ENCODE measurements around the gene LEP.

The LEP gene

DNA sequence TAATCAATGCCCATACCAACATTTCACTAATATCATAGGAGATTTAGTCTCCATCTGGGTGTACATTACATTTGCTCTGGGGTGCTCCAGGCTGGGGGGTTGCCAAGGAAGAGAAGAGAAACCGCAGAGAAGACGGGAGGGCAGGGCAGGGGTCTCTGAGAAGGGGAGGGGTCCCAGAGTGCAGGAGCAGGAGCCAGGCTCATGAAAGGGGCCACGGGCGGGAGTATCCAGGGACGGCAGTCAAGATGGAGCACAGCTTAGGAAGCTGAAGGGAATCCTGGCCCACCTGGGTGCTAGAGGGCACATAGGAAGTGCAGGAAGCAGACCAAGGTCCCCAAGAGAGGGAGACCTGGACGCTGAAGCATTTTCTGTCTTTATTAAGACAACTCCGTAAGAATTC, 2.2 kb downstream of the LEP start:
- no peaks in the 10 kb centered on the region for H3K36me3 ChIP-seq (ENCODE audit: control insufficient read depth, insufficient read depth, low read length)
- H3K18ac ChIP-seq (ENCODE audit: low read length), result no peak overlapping the region
- no peak overlapping the region for H3K27ac ChIP-seq (ENCODE audit: low read depth, low read length)
- H3K9ac ChIP-seq (ENCODE audit: low read length), result no peak overlapping the region
- H3K23ac ChIP-seq (ENCODE audit: low read length), result no peak overlapping the region
- no peak overlapping the region for H4K5ac ChIP-seq (ENCODE audit: low read length)
- H3K27me3 ChIP-seq (ENCODE audit: insufficient read depth, low read length, poor library complexity), result no peaks in the 10 kb centered on the region
- H2BK120ac ChIP-seq (ENCODE audit: low read depth, low read length), result no peak overlapping the region
- H3K4me3 ChIP-seq (ENCODE audit: low read length), result no peak overlapping the region
- H2BK5ac ChIP-seq (ENCODE audit: low read length), result no peak overlapping the region
- H3K4me2 ChIP-seq (ENCODE audit: low read length), result no peak overlapping the region
- no peaks in the 10 kb centered on the region for H3K79me2 ChIP-seq (ENCODE audit: control insufficient read depth, insufficient read depth, low read length)
- H4K8ac ChIP-seq (ENCODE audit: low read depth, low read length), result no peak overlapping the region
- H3K4ac ChIP-seq (ENCODE audit: low read depth, low read length), result no peak overlapping the region
- WGBS (ENCODE audit: extremely low coverage, insufficient coverage, low lambda C conversion rate), result no CpG with 5 or more reads among the region's 7 CpGs
- no peaks in the 10 kb centered on the region for H3K79me1 ChIP-seq (ENCODE audit: low read length)
- no peak overlapping the region for H2BK15ac ChIP-seq (replicated peaks; ENCODE audit: low read depth)
- H3K56ac ChIP-seq (ENCODE audit: low read length), result no peak overlapping the region
- H2AK5ac ChIP-seq (ENCODE audit: low read length), result no peak overlapping the region
- H3K4me1 ChIP-seq (ENCODE audit: control insufficient read depth, low read depth, low read length), result no peaks in the 10 kb centered on the region
- no peak for DNase-seq

DNA sequence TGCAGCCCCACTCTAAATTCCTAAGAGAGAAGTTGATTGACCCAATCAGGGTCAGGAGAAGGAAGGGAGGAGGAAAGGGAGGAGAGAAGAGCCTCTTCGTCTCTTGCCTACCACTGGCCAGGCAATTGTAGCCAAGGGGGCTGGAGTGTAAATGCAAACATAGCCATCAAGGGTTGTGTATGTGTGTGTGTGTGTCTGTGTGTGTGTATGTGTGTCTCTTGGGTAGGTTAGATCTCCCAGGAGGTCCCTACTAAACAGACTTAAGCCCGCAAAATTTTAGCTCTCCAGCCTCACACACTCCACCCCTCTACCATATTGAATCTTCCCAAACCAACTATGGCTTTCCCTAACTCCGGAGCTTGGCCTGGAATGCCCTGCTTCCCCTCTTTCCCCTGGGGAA, 3.8 kb downstream of the LEP start:
- H3K4me1 ChIP-seq (ENCODE audit: control insufficient read depth, low read depth, low read length), result no peaks in the 10 kb centered on the region
- no peaks in the 10 kb centered on the region for H3K27me3 ChIP-seq (ENCODE audit: insufficient read depth, low read length, poor library complexity)
- H2BK15ac ChIP-seq (replicated peaks; ENCODE audit: low read depth), result no peak overlapping the region
- no peaks in the 10 kb centered on the region for H3K79me2 ChIP-seq (ENCODE audit: control insufficient read depth, insufficient read depth, low read length)
- H3K9ac ChIP-seq (ENCODE audit: low read length), result no peak overlapping the region
- no peak for DNase-seq
- no peak overlapping the region for H3K4ac ChIP-seq (ENCODE audit: low read depth, low read length)
- no peak overlapping the region for H3K56ac ChIP-seq (ENCODE audit: low read length)
- no peak overlapping the region for H2AK5ac ChIP-seq (ENCODE audit: low read length)
- no peak overlapping the region for H3K27ac ChIP-seq (ENCODE audit: low read depth, low read length)
- H3K4me3 ChIP-seq (ENCODE audit: low read length), result no peak overlapping the region
- H4K8ac ChIP-seq (ENCODE audit: low read depth, low read length), result no peak overlapping the region
- H3K18ac ChIP-seq (ENCODE audit: low read length), result no peak overlapping the region
- no peak overlapping the region for H4K5ac ChIP-seq (ENCODE audit: low read length)
- no peak overlapping the region for H3K23ac ChIP-seq (ENCODE audit: low read length)
- H3K79me1 ChIP-seq (ENCODE audit: low read length), result no peaks in the 10 kb centered on the region
- H3K4me2 ChIP-seq (ENCODE audit: low read length), result no peak overlapping the region
- no peak overlapping the region for H2BK120ac ChIP-seq (ENCODE audit: low read depth, low read length)
- no peaks in the 10 kb centered on the region for H3K36me3 ChIP-seq (ENCODE audit: control insufficient read depth, insufficient read depth, low read length)
- H2BK5ac ChIP-seq (ENCODE audit: low read length), result no peak overlapping the region
- no CpG with 5 or more reads among the region's 3 CpGs for WGBS (ENCODE audit: extremely low coverage, insufficient coverage, low lambda C conversion rate)

DNA sequence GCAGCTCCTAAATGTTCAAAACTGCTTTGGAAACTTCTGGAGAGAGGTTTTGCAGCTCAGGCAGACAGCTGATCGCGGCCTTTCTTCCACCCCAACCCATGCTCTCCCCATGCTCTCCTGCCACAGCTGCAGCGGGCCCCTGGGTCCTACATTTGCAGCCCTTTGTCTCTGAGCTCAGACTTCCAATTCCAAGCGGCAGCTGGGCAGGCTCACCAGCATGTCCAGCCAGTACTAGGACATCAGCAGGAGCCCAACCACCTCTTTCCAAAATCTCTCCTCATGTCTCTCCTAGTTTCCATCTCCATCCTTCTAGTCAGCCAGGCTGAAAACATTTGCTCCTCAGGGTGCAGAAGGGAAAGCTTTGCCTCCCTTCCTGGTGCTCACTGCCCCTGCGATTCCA, 6.0 kb downstream of the LEP start:
- no CpG with 5 or more reads among the region's 5 CpGs for WGBS (ENCODE audit: extremely low coverage, insufficient coverage, low lambda C conversion rate)
- no peaks in the 10 kb centered on the region for H3K36me3 ChIP-seq (ENCODE audit: control insufficient read depth, insufficient read depth, low read length)
- H3K23ac ChIP-seq (ENCODE audit: low read length), result no peak overlapping the region
- no peak overlapping the region for H3K18ac ChIP-seq (ENCODE audit: low read length)
- no peak overlapping the region for H3K56ac ChIP-seq (ENCODE audit: low read length)
- no peak overlapping the region for H3K4me2 ChIP-seq (ENCODE audit: low read length)
- H3K79me2 ChIP-seq (ENCODE audit: control insufficient read depth, insufficient read depth, low read length), result no peaks in the 10 kb centered on the region
- no peak overlapping the region for H4K8ac ChIP-seq (ENCODE audit: low read depth, low read length)
- no peak overlapping the region for H3K4ac ChIP-seq (ENCODE audit: low read depth, low read length)
- H2BK15ac ChIP-seq (replicated peaks; ENCODE audit: low read depth), result no peak overlapping the region
- H4K5ac ChIP-seq (ENCODE audit: low read length), result no peak overlapping the region
- H3K4me1 ChIP-seq (ENCODE audit: control insufficient read depth, low read depth, low read length), result no peaks in the 10 kb centered on the region
- DNase-seq, result no peak
- no peak overlapping the region for H3K9ac ChIP-seq (ENCODE audit: low read length)
- H3K27ac ChIP-seq (ENCODE audit: low read depth, low read length), result no peak overlapping the region
- H3K4me3 ChIP-seq (ENCODE audit: low read length), result no peak overlapping the region
- H2BK120ac ChIP-seq (ENCODE audit: low read depth, low read length), result no peak overlapping the region
- H3K79me1 ChIP-seq (ENCODE audit: low read length), result no peaks in the 10 kb centered on the region
- no peaks in the 10 kb centered on the region for H3K27me3 ChIP-seq (ENCODE audit: insufficient read depth, low read length, poor library complexity)
- H2AK5ac ChIP-seq (ENCODE audit: low read length), result no peak overlapping the region
- H2BK5ac ChIP-seq (ENCODE audit: low read length), result no peak overlapping the region

DNA sequence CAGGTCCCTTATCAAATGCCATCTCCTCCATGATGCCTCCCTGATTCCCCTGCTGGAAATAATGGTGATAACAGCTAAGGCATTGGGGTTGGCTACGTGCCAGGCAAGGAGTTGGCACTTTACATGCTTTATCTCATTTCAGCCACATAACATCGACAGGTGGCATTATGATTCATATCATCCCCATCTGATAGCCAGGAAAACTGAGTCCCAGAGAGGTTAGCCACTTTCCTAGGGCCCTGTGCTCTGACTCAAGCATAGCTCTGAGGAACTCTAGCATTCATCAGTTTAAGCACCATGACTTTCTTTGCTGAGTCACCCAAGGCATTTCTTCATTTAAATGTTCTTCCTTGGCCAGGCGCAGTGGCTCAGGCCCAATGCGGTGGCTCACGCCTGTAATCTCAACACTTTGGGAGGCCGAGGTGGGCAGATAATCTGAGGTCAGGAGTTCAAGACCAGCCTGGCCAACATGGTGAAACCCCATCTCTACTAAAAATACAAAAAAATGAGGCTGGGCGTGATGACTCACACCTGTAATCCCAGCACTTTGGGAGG, 6.6 kb downstream of the LEP start:
- Histone ChIP-seq H3K79me1 (ENCODE audit: low read length) (no peaks in the 10 kb centered on the region), H3K4me2 (ENCODE audit: low read length) (no peak overlapping the region), H2BK15ac (replicated peaks; ENCODE audit: low read depth) (no peak overlapping the region), H3K27ac (ENCODE audit: low read depth, low read length) (no peak overlapping the region), H3K36me3 (ENCODE audit: control insufficient read depth, insufficient read depth, low read length) (no peaks in the 10 kb centered on the region), H4K8ac (ENCODE audit: low read depth, low read length) (no peak overlapping the region), H3K4me1 (ENCODE audit: control insufficient read depth, low read depth, low read length) (no peaks in the 10 kb centered on the region), H2AK5ac (ENCODE audit: low read length) (no peak overlapping the region), H2BK120ac (ENCODE audit: low read depth, low read length) (no peak overlapping the region), H3K27me3 (ENCODE audit: insufficient read depth, low read length, poor library complexity) (no peaks in the 10 kb centered on the region), H3K4ac (ENCODE audit: low read depth, low read length) (no peak overlapping the region), H3K9ac (ENCODE audit: low read length) (no peak overlapping the region), H3K23ac (ENCODE audit: low read length) (no peak overlapping the region), H3K56ac (ENCODE audit: low read length) (no peak overlapping the region), H3K79me2 (ENCODE audit: control insufficient read depth, insufficient read depth, low read length) (no peaks in the 10 kb centered on the region), H2BK5ac (ENCODE audit: low read length) (no peak overlapping the region), H4K5ac (ENCODE audit: low read length) (no peak overlapping the region), H3K4me3 (ENCODE audit: low read length) (no peak overlapping the region), H3K18ac (ENCODE audit: low read length) (no peak overlapping the region)
- no peak for DNase-seq
- no CpG with 5 or more reads among the region's 7 CpGs for WGBS (ENCODE audit: extremely low coverage, insufficient coverage, low lambda C conversion rate)

DNA sequence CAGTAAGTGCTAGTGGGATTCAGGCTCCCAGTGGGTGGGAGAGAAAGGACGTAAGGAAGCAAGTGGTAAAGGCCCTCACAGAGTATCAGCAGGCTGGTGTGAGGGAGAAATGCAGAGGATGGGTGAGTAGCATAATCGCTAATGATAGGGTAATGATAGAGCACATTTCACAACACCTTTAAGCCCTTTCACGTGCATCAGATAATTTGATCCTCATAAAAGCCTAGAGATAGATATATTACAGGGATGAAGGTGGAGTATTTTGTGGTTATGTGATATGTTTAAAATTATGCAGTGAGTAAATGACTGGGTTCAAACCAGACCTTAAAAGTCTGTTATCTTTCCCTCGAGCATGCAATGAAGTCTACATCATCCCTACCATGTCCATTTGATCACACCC, 10.3 kb downstream of the LEP start:
- Histone ChIP-seq H2BK15ac (replicated peaks; ENCODE audit: low read depth) (no peak overlapping the region), H3K9ac (ENCODE audit: low read length) (no peak overlapping the region), H3K56ac (ENCODE audit: low read length) (no peak overlapping the region), H4K8ac (ENCODE audit: low read depth, low read length) (no peak overlapping the region), H3K4me2 (ENCODE audit: low read length) (no peak overlapping the region), H4K5ac (ENCODE audit: low read length) (no peak overlapping the region), H3K27ac (ENCODE audit: low read depth, low read length) (no peak overlapping the region), H3K36me3 (ENCODE audit: control insufficient read depth, insufficient read depth, low read length) (no peaks in the 10 kb centered on the region), H3K79me1 (ENCODE audit: low read length) (no peaks in the 10 kb centered on the region), H3K23ac (ENCODE audit: low read length) (no peak overlapping the region), H3K18ac (ENCODE audit: low read length) (no peak overlapping the region), H2BK120ac (ENCODE audit: low read depth, low read length) (no peak overlapping the region), H3K4me3 (ENCODE audit: low read length) (no peak overlapping the region), H3K4ac (ENCODE audit: low read depth, low read length) (no peak overlapping the region), H2BK5ac (ENCODE audit: low read length) (no peak overlapping the region), H3K4me1 (ENCODE audit: control insufficient read depth, low read depth, low read length) (no peaks in the 10 kb centered on the region), H2AK5ac (ENCODE audit: low read length) (no peak overlapping the region), H3K27me3 (ENCODE audit: insufficient read depth, low read length, poor library complexity) (no peaks in the 10 kb centered on the region), H3K79me2 (ENCODE audit: control insufficient read depth, insufficient read depth, low read length) (no peaks in the 10 kb centered on the region)
- no CpG with 5 or more reads among the region's 4 CpGs for WGBS (ENCODE audit: extremely low coverage, insufficient coverage, low lambda C conversion rate)
- DNase-seq, result no peak

GRCh38 chr7:128253701-128254100, 12.6 kb downstream of the LEP start:
- Histone ChIP-seq H3K36me3 (ENCODE audit: control insufficient read depth, insufficient read depth, low read length) (no peaks in the 10 kb centered on the region), H3K79me2 (ENCODE audit: control insufficient read depth, insufficient read depth, low read length) (no peaks in the 10 kb centered on the region), H4K5ac (ENCODE audit: low read length) (no peak overlapping the region), H3K23ac (ENCODE audit: low read length) (no peak overlapping the region), H3K56ac (ENCODE audit: low read length) (no peak overlapping the region), H3K4me3 (ENCODE audit: low read length) (no peak overlapping the region), H3K4me2 (ENCODE audit: low read length) (no peak overlapping the region), H3K9ac (ENCODE audit: low read length) (no peak overlapping the region), H2AK5ac (ENCODE audit: low read length) (no peak overlapping the region), H2BK15ac (replicated peaks; ENCODE audit: low read depth) (no peak overlapping the region), H3K4ac (ENCODE audit: low read depth, low read length) (no peak overlapping the region), H2BK5ac (ENCODE audit: low read length) (no peak overlapping the region), H3K4me1 (ENCODE audit: control insufficient read depth, low read depth, low read length) (no peaks in the 10 kb centered on the region), H2BK120ac (ENCODE audit: low read depth, low read length) (no peak overlapping the region), H4K8ac (ENCODE audit: low read depth, low read length) (no peak overlapping the region), H3K18ac (ENCODE audit: low read length) (no peak overlapping the region), H3K27ac (ENCODE audit: low read depth, low read length) (no peak overlapping the region), H3K79me1 (ENCODE audit: low read length) (no peaks in the 10 kb centered on the region), H3K27me3 (ENCODE audit: insufficient read depth, low read length, poor library complexity) (no peaks in the 10 kb centered on the region)
- DNase-seq, result no peak
- no CpG with 5 or more reads among the region's 8 CpGs for WGBS (ENCODE audit: extremely low coverage, insufficient coverage, low lambda C conversion rate)
